LHCN-M2 (cell line): ENCODE data around the gene NTSR2. TPM values are rescaled to one million over a fixed set of nuclear protein-coding genes. Genes with fewer than 3 reads are reported as not detected.
"Not testable (repeated sequence)": the region's sequence is repeated elsewhere in the genome, so short reads cannot be mapped to it uniquely, and the experiment has no call there.

Experiments used
- DNase-seq: peaks from one replicate; pipeline ENCODE4 v3.0.0-alpha.2; 2012; ENCODE audit warnings: low read depth
- total RNA-seq: library from RNA; depleted of rRNA; stranded (reverse); fragments of >200 nt; gene quantifications from 2 replicates; pipeline ENCODE4 v1.2.3, GENCODE V29; 2014

The NTSR2 gene
- total RNA-seq, 1 experiment from 2014 or later: not detected

DNA sequence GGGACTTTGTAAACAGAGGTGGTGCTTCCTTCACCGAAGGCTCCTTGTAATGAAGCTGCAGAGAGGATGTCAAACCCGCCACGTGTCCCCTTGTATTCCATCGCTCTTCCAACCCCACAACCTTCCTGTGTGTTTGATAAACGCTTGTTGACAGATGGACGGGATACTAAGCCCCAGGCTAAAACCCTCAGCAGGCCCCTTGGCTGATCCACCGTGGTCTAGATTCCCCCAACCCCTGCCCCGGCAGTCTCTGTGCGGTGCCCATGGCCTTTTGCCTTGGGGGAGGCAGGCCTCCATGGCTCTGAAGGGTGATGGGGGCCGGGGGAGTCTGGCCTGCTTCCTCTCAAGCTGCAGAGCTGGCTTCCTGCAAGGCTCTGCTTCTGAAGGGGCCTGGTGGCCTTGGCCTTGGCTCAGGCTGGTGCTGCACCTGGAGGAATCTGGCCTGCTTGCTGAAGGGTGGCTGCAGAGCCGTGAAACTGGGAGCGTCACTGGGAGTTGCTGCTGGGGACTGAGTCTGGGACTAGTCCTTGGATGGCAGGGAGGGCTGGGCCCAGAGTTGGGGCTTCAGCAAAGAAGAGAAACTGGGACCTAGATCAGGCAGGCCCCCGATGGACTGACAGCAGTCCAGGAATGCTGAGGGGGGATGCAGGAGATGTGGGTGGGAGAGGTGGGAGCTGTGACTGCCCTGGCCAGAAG lies 9.6 kb upstream of the NTSR2 start:
- DNase-seq: no peak

DNA sequence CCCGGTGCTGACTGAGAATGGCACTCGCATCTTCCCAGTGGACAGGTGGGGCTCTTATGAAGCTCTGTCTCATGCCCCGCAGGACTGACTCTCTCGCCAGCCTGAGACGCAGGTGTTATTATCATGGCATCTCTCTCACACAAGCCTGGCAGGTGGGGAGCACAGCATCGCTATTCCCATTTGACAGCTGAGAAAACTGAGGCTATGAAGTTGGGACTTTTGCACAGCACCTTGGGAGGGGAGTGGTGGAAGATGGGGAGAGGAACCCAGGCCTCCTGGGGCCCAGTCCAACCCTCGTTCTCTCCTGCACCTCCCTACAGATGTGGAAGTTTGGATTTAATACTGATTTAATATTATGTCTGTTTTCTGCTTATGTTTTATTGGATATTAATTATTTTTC lies 9.0 kb upstream of the NTSR2 start:
- DNase-seq: no peak

- DNase-seq: no peak
Measured at GRCh38 chr2:11678306-11678960, 8.4 kb upstream of the NTSR2 start.

DNA sequence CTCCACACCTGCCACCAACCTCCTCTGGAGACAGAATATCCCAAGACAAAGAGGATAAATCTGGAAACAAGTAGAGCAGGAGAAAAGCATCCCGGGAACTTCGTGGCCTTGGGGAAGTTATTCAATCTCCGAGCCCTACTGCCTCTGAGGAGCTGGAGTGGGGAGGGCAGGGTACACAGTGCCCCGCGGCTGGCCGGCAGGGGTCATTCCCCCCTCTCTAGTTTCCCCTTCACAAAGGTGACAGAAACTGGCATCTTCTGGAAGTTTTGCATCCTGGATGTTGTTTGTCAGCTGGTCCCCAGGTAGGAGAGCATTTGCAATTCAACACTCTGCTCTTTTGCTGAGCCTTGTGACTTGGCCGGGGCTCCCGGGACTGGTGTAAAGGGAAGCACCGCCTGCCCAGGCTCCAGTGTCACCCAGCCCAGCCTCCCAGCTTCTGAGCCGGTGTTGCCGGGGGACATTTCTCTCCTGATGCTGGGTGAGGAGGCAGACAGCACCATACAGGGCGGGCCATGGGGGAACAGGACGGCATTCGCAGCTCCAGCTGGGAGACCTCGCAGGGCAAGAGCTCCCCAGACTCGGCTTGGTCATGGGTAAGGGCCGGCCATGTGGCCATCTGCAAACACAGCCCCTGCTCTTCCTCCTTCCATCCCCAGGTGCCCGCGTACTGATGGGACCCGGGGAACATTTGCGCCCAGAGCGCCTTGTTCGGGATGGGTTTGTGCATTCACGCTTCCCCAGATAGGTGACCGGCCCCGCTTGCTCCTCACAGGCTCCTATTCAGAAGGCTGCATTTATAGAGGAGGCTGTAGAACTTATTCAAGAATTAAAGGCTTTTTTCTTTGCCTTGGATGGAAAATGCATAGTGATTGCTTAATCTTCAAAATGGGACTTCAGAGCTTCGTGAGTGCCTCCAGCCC lies 7.4 kb upstream of the NTSR2 start:
- DNase-seq: no peak

GRCh38 chr2:11676640-11677039 lies 6.6 kb upstream of the NTSR2 start:
- no peak for DNase-seq

DNA sequence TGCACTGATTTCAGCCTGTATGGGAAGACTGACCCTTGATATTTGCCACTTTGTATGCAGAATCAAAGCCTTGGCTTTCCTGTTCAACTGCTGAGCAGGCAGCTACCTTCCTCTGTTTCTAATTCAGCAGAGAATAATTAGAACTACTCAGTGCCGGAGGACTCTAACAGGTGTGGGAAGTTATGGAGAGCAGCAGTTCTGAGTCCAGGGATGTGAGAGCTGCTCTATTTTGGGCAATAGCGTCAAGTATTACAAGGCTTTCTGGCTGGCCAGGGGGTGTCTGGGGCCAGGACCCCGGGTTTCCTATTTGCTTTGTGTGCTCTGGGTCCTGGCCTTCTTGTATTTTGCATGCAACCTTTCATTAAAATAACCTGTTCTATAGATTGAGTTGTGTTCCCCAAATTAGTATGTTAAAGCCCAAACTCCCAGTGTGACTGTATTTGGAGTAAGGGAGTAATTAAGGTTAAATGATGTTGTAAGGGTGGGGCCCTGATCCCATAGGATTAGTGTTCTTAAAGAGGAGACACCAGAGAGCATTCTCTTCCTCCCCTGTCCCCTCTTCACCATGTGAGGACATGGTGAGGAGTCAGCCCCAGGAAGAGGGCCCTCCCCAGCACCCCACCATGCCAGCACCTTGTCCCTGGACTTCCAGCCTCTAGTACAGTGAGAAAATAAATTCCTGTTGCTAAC lies 5.6 kb upstream of the NTSR2 start:
- DNase-seq: no peak

GRCh38 chr2:11674983-11675382 lies 5.0 kb upstream of the NTSR2 start:
- no peak for DNase-seq

DNA sequence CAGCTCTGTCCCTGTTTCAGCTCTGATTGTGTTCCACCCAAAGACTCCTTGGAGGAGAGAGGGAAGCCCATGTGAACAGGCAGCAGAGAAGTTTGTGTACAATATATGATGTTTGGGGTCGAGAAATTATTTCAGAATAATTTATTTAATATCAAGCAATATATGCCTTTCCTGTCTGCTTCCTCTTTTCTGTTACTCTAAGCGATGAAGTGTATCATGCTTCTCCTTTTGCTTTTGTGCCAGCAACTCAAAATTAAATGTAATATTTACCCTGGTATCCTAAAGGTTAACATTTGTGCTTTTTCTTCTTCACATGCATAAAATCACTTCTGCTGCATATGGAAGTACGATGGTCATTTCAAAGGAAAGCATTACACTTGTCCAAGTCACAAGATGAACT lies 2.4 kb upstream of the NTSR2 start:
- DNase-seq: no peak

DNA sequence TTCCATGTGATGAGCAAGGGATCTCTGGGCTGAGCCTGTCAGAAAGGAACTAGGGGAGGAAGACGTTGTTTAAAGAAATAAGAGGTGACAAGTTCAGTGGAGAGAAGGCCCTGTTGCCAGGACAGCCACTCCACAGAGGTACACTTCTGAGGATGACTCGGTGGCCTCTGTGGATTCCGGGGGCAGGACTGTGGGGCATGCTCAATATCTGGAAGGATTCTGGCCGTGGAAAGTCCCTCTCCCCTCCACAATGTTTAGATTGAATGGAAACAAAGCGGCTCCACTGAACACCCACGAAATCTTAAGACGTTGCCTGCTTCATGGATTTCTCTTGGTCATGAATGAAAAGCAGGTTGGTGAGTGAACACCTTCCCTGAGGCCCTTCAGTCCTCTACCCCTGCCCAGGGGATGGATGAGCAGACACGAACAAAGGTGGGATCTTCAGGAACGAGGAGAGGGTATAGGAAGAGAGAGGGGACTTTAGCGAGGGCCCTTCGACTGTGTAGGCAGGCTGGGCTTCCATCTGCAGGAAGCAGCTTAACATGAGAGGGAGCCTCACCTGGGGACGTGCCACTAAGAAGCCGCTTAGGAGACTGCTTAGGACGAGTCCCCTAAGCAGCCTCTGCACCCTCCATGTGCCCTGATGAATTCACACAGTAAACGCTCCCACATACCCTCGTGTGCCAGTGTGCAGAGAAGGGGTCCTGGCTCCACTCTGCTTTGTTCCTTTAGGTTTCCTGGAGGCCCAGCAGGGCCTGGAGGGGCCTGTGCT lies 1.9 kb downstream of the NTSR2 start:
- no peak for DNase-seq

GRCh38 chr2:11667194-11667593 lies 2.8 kb downstream of the NTSR2 start:
- DNase-seq: no peak

- no peak for DNase-seq
Measured at GRCh38 chr2:11665510-11666362, 4.3 kb downstream of the NTSR2 start.

DNA sequence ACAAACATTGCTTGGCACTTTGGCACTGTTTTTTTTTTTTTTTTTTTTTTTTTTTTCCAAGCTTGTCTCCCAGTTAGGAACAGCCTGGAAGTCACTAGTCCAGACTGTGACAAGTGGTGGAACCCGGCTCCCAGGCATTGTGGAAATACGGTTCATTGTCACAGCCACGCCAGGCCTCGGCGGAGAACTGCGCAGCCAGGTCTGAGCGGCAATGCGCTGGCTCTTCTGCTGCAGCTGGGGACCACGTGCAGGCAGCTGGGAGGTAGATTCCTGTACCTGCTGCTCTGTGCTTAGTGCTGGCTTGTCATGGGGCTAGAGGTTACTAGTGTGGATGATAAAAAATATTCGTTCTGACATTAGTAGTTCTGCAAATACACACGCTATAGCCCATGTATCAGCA lies 5.0 kb downstream of the NTSR2 start:
- no peak for DNase-seq

- no peak for DNase-seq
Measured at GRCh38 chr2:11663427-11663826, 6.6 kb downstream of the NTSR2 start.

GRCh38 chr2:11662882-11663281 lies 7.1 kb downstream of the NTSR2 start:
- DNase-seq: no peak

DNA sequence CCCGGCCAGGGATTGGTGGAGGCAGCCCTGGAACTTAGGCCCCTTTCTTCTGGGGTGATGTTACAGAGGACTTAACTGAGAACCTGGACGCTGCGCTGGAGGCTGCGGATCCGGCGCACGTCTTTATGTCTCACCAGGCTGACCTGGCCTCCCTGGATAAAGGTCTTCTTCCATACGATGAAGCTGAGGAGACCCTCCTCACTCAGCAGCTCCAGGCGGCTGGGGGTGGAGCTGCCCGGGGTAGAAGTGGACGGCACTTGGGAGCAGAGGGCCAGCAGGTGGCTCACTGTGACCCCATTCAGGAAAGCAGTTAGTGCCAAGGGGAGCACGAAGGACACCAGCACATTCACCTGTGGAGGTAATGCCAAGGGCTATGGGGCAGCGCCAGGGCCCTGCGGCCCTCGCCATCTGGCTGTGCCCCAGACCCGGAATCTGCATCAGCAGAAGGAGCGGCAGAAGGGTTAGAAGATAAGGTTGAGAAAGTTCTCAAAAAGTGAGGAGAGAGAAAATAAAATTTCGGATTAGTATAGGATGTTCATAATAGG lies 8.0 kb downstream of the NTSR2 start:
- no peak for DNase-seq

- DNase-seq: not testable (repeated sequence)
Measured at GRCh38 chr2:11660396-11660795, 9.6 kb downstream of the NTSR2 start.

GRCh38 chr2:11659851-11660250 lies 10.1 kb downstream of the NTSR2 start:
- no peak for DNase-seq

DNA sequence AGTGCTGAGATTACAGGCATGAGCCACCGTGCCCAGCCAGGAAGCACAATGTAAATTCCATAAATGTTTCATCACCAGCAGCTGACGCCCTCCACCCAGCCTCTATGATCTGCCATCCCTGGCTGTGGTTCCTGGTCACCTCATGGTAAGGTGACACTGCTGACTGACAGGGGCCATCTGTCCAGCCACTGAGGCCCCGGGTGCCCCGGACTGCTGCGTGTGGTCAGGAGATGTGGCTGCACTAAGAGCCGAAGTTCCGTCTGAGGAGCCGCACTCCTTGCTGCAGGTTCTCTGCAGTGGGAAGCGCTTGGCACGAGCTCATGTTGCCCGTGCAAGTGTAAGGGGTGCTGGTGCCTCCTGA lies 10.9 kb downstream of the NTSR2 start:
- DNase-seq: no peak

GRCh38 chr2:11658208-11659114 lies 11.5 kb downstream of the NTSR2 start:
- no peak for DNase-seq
